Adrenal gland (tissue), 12 donors: ENCODE results near the gene TPP2. TPM values are rescaled to one million over a fixed set of nuclear protein-coding genes. Genes with fewer than 3 reads are reported as not detected.

Source experiments
- DNase-seq, 7 donors: peaks; one replicate each; pipeline ENCODE4 v3.0.0-alpha.2; 2019 to 2020
- H3K27ac ChIP-seq, 5 donors: fragments of 200-600 bp; sonication (generic) in 4 of 5; 1 replicate in 3 of 5; 2 replicates in 2 of 5; pipeline versions ENCODE4 v1.5.1 to v1.8.0; 2016 to 2020; ENCODE audit warnings: mild to moderate bottlenecking in 1 of 5
- H3K27me3 ChIP-seq: fragments of 200-600 bp; 2 replicates; pipeline ENCODE4 v1.8.0; 2021
- H3K36me3 ChIP-seq, 2 donors: fragments of 200-600 bp; replicated peaks in 1 of 2; 1 replicate in 1 of 2; 2 replicates in 1 of 2; pipeline versions ENCODE4 v1.5.1 to v1.8.0; 2018 to 2022
- H3K4me1 ChIP-seq, 2 donors: fragments of 200-600 bp; replicated peaks in 1 of 2; 1 replicate in 1 of 2; 2 replicates in 1 of 2; pipeline versions ENCODE4 v1.5.1 to v1.8.0; 2018 to 2021
- H3K4me3 ChIP-seq, 4 donors: fragments of 200-600 bp; sonication (generic) in 3 of 4; one replicate each; pipeline ENCODE4 v1.5.1; 2016 to 2018
- H3K9me3 ChIP-seq, 3 donors: fragments of 200-600 bp; sonication (generic) in 1 of 3; replicated peaks in 1 of 3; 1 replicate in 2 of 3; 2 replicates in 1 of 3; pipeline versions ENCODE4 v1.5.1 to v1.8.0; 2016 to 2021
- POLR2A ChIP-seq, 2 donors: fragments of 450-650 bp; IDR thresholded peaks; one replicate each; pipeline ENCODE4 v1.6.1; 2017; ENCODE audit warnings: antibody characterized with exemption in 2 of 2, mild to moderate bottlenecking in 2 of 2, moderate library complexity in 1 of 2
- WGBS, 4 donors: extraction: QIAGEN DNeasy Blood & Tissue Kit in 2 of 4; methylation state at CpG; one replicate each; pipeline versions ENCODE4 v1.1.5 to v1.1.7; 2013 to 2017; 5-methylcytosine and 5-hydroxymethylcytosine counted together
- intact Hi-C, 2 donors: fragments of 100-400 bp; cut with DNase I; formaldehyde crosslinking; loops; one replicate each; pipeline versions ENCODE4 v1.14.1 to v1.15.0; 2022 to 2023
- polyA plus RNA-seq, 3 donors: library from polyadenylated mRNA; stranded (reverse); fragments of 200-250 nt in 2 of 3; fragments of 350-450 nt in 1 of 3; fragmentation: Illumina TruSeq in 1 of 3; extraction: RNeasy Lipid Tissue Mini Kit (QIAGEN cat#74804) in 1 of 3; gene quantifications; one replicate each; pipeline ENCODE4 v1.2.3, GENCODE V29; 2013 to 2014
- total RNA-seq, 9 donors: library from RNA; depleted of rRNA in 4 of 9; stranded (reverse); fragments of >200 nt in 4 of 9; fragments of 120-200 nt in 1 of 9; fragmentation: NEBNext Ultra II Directional in 1 of 9; extraction: Animal tissue kit (Norgen Biotek cat#: 25700) in 1 of 9; gene quantifications; one replicate each; pipeline versions ENCODE4 v1.1.0 to v1.2.4, GENCODE V29; 2013 to 2023
- TF ChIP-seq, protein P1 (sequence below), 6 experiments: fragments of 450-650 bp in 4 of 6; fragments of 200-600 bp in 2 of 6; sonication (generic) in 1 of 6; IDR thresholded peaks; 1 replicate in 5 of 6; 2 replicates in 1 of 6; pipeline versions ENCODE4 v1.5.1 to v1.8.0; 2016 to 2021; ENCODE audit warnings: antibody characterized with exemption in 6 of 6, mild to moderate bottlenecking in 2 of 6, moderate library complexity in 1 of 6
- donor health status: healthy with polysubstance abuse.
- donor health status: Bipolar disorder and iron deficiency.
- donor health status: DM: yes; HTN: yes; CAD: no.
- donor health status: DM: no; HTN: no; CAD: no.
- donor health status: DM: no; HTN: no; CAD: no.
- donor health status: DM: yes; HTN: yes; CAD: no.

Gene TPP2
- total and polyA plus RNA-seq, 12 donors: 13.8 to 50.6 (median 25.7) TPM

DNA sequence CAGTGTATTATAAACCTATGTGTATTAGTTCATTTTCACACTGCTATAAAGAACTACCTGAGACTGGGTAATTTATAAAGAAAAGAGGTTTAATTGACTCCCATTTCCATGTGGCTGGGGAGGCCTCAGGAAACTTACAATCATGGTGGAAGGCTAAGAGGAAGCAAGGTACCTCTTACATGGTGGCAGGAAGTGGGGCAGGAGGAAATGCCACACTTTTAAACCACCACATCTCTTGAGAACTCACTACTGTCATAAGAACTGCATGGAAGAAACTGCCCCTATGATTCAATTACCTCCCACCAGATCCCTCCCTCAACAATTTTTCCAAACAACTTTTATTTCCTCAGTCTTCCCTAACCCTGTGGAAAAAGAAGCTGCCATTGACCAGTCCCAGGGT, 14.5 kb upstream of the TPP2 start:
- Histone ChIP-seq H3K9me3 (no peaks in the 10 kb centered on the region), H3K27me3 (no peaks in the 10 kb centered on the region), H3K27ac (no peak overlapping the region), H3K4me3 (no peak overlapping the region), H3K36me3 (no peaks in the 10 kb centered on the region), H3K4me1 (no peaks in the 10 kb centered on the region)
- TF ChIP-seq, protein P1, sequence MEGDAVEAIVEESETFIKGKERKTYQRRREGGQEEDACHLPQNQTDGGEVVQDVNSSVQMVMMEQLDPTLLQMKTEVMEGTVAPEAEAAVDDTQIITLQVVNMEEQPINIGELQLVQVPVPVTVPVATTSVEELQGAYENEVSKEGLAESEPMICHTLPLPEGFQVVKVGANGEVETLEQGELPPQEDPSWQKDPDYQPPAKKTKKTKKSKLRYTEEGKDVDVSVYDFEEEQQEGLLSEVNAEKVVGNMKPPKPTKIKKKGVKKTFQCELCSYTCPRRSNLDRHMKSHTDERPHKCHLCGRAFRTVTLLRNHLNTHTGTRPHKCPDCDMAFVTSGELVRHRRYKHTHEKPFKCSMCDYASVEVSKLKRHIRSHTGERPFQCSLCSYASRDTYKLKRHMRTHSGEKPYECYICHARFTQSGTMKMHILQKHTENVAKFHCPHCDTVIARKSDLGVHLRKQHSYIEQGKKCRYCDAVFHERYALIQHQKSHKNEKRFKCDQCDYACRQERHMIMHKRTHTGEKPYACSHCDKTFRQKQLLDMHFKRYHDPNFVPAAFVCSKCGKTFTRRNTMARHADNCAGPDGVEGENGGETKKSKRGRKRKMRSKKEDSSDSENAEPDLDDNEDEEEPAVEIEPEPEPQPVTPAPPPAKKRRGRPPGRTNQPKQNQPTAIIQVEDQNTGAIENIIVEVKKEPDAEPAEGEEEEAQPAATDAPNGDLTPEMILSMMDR (IDR thresholded peaks at IDR 0.05): no peak
- no peak for TF ChIP-seq POLR2A (IDR thresholded peaks at IDR 0.05)
- DNase-seq: no peak
- intact Hi-C loops: loop anchor here in 1 of 2 donors (10.0 kb wide), 1 partner anchor 143 kb away; no protein-coding TSS in a partner anchor

DNA sequence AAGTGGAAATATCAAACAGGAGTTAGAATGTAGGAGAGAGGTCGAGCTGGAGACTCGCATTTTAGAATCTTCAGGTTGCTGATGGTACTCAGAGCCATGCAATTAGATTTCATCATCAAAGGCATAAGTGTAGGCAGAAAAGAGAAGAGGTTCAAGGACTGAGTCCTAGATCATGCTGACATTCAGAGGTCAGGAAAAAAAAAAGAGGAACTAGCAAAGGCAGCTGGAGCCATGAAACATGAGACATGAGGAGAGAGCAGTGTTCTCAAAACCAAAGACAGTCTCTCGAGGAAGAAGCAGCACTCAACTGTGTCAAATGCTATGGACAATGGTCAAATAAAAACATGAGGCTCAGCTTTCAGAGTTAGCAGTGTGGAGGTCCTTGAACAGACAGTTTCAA, 12.4 kb upstream of the TPP2 start:
- Histone ChIP-seq H3K27me3 (no peaks in the 10 kb centered on the region), H3K4me1 (no peaks in the 10 kb centered on the region), H3K36me3 (no peaks in the 10 kb centered on the region), H3K4me3 (no peak overlapping the region), H3K27ac (no peak overlapping the region), H3K9me3 (no peaks in the 10 kb centered on the region)
- WGBS, 4 donors: 27 to 31% (median 28%) methylated on average over 3 of the region's 3 CpGs
- no peak for DNase-seq
- TF ChIP-seq, protein P1 (IDR thresholded peaks at IDR 0.05): no peak
- TF ChIP-seq POLR2A (IDR thresholded peaks at IDR 0.05): no peak
- intact Hi-C loops: loop anchor here in 1 of 2 donors (10.0 kb wide), 1 partner anchor 140 kb away; no protein-coding TSS in a partner anchor

DNA sequence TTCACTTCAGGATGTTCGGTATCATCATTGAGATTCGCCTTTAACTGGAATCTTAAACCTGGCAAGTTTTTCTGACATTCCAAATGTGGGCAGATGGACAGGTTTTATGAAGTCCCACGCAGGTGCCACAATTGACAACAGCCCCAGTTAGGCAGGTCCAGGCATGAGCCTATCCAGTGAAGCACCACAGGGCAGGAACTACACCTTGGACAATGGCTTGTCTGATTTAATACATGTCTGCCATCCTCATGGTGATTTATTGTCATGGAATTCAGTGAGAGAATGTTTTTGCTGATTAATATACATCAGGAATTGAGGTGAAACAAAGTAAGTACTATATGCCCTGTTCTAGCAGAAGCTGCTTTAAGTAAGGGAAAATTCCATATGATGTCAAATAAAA, 10.2 kb upstream of the TPP2 start:
- Histone ChIP-seq H3K4me3 (no peak overlapping the region), H3K4me1 (no peaks in the 10 kb centered on the region), H3K27me3 (no peaks in the 10 kb centered on the region), H3K9me3 (no peaks in the 10 kb centered on the region), H3K27ac (no peak overlapping the region), H3K36me3 (no peaks in the 10 kb centered on the region)
- no peak for DNase-seq
- intact Hi-C loops: loop anchor here in 1 of 2 donors (10.0 kb wide), 1 partner anchor 138 kb away; no protein-coding TSS in a partner anchor
- WGBS, 4 donors: 90 to 95% (median 91%) methylated on average over 3 of the region's 3 CpGs
- TF ChIP-seq, protein P1 (IDR thresholded peaks at IDR 0.05): no peak
- no peak for TF ChIP-seq POLR2A (IDR thresholded peaks at IDR 0.05)

DNA sequence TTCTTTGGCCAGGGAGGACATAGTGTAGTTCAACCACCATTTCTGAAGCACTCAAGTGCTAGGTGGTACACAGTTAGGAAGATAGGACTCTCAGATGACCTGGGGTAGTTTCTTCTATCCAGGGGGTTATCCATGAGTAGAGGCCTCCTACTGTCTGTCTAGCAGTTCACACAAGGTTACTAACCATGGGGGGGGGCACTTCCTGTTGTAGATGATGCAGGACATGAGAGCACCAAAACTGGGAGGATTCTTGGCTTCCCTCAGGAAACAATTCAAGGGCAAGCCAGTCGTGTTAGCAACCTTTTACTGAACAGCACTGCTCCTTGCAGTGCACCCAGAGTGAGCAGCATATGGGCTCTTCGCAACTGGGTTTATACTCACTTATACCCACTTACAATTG, 8.9 kb upstream of the TPP2 start:
- Histone ChIP-seq H3K4me3 (no peak overlapping the region), H3K27ac (no peak overlapping the region), H3K9me3 (no peaks in the 10 kb centered on the region), H3K4me1 (peaks cover 0 to 5% of the 10 kb centered on the region in 2 donors), H3K36me3 (no peaks in the 10 kb centered on the region), H3K27me3 (no peaks in the 10 kb centered on the region)
- DNase-seq: no peak
- 50 to 56% (median 52%) methylated on average over 2 of the region's 2 CpGs for WGBS, 4 donors
- intact Hi-C loops: loop anchor here in 1 of 2 donors (10.0 kb wide), 1 partner anchor 137 kb away; no protein-coding TSS in a partner anchor
- TF ChIP-seq, protein P1 (IDR thresholded peaks at IDR 0.05): no peak
- TF ChIP-seq POLR2A (IDR thresholded peaks at IDR 0.05): no peak
